Heart right ventricle (tissue), 16 donors: ENCODE results near the gene ACOT6. TPM values are rescaled to one million over a fixed set of nuclear protein-coding genes. Genes with fewer than 3 reads are reported as not detected.
"Not testable (repeated sequence)": the region's sequence is repeated elsewhere in the genome, so short reads cannot be mapped to it uniquely, and the experiment has no call there.

Experiments used
- ATAC-seq, 8 donors: fragments of 200-7000 bp; cut with Tn5 transposase; one replicate each; pipeline ENCODE4 v1.9.1; 2020; ENCODE audit warnings: mild to moderate bottlenecking in 8 of 8, moderate library complexity in 8 of 8, moderate number of reproducible peaks in 1 of 8
- DNase-seq, 2 donors: peaks; one replicate each; pipeline ENCODE4 v3.0.0-alpha.2; 2020
- H3K27ac ChIP-seq, 10 donors: fragments of 200-600 bp; sonication (generic) in 2 of 10; one replicate each; pipeline versions ENCODE4 v1.5.0 to v1.8.0; 2020 to 2022; ENCODE audit warnings: mild to moderate bottlenecking in 3 of 10
- H3K27me3 ChIP-seq, 7 donors: fragments of 200-600 bp; one replicate each; pipeline ENCODE4 v1.8.0; 2021 to 2022; ENCODE audit warnings: mild to moderate bottlenecking in 2 of 7
- H3K36me3 ChIP-seq, 9 donors: fragments of 200-600 bp; sonication (generic) in 1 of 9; one replicate each; pipeline versions ENCODE4 v1.5.0 to v1.8.0; 2020 to 2022; ENCODE audit warnings: mild to moderate bottlenecking in 2 of 9
- H3K4me1 ChIP-seq, 9 donors: fragments of 200-600 bp; sonication (generic) in 1 of 9; one replicate each; pipeline versions ENCODE4 v1.5.0 to v1.8.0; 2020 to 2022; ENCODE audit warnings: mild to moderate bottlenecking in 4 of 9
- H3K4me3 ChIP-seq, 10 donors: fragments of 200-600 bp; sonication (generic) in 2 of 10; one replicate each; pipeline versions ENCODE4 v1.5.0 to v1.8.0; 2020 to 2022; ENCODE audit warnings: mild to moderate bottlenecking in 7 of 10, moderate library complexity in 2 of 10
- H3K9me3 ChIP-seq, 11 donors: fragments of 200-600 bp in 10 of 11; sonication (generic) in 2 of 11; one replicate each; pipeline versions ENCODE4 v1.5.0 to v1.8.0; 2013 to 2022; ENCODE audit warnings: mild to moderate bottlenecking in 2 of 11, control low read depth in 1 of 11, moderate library complexity in 1 of 11
- WGBS, 2 donors: extraction: QIAGEN DNeasy Blood & Tissue Kit; methylation state at CpG; one replicate each; pipeline ENCODE4 v1.1.7; 2013; ENCODE audit warnings: inconsistent platforms in 1 of 2; 5-methylcytosine and 5-hydroxymethylcytosine counted together
- intact Hi-C, 10 donors: fragments of 100-400 bp; cut with DNase I; formaldehyde crosslinking; loops; one replicate each; pipeline versions ENCODE4 v1.11.1 to v1.14.2; 2022
- polyA plus RNA-seq, 2 donors: library from polyadenylated mRNA; stranded (reverse); fragments of 200-250 nt; gene quantifications; one replicate each; pipeline ENCODE4 v1.2.3, GENCODE V29; 2013
- total RNA-seq, 10 donors: library from RNA; stranded (reverse); fragmentation: NEBNext Ultra II Directional in 3 of 10; extraction: Animal tissue kit (Norgen Biotek cat#: 25700) in 3 of 10; gene quantifications; one replicate each; pipeline versions ENCODE4 v1.2.1 to v1.2.4, GENCODE V29; 2021 to 2023
- TF ChIP-seq, protein P1 (sequence below), 9 donors: fragments of 200-600 bp; sonication (generic) in 2 of 9; IDR thresholded peaks; one replicate each; pipeline versions ENCODE4 v1.5.0 to v1.8.0; 2021 to 2022; ENCODE audit warnings: antibody characterized with exemption in 9 of 9, mild to moderate bottlenecking in 5 of 9, moderate library complexity in 1 of 9
- donor health status: Arrhythmogenic right ventricular cardiomyopathy.
- donor health status: ischemic (EF 13 %, LVEDD 7.1; RV severe dilation, severe dysfunction).
- donor health status: healthy with polysubstance abuse.
- donor health status: DM: no; HTN: yes; CAD: no.
- donor health status: DM: no; HTN: no; CAD: no.
- donor health status: ischemic (EF 25% LVEDD 6.9; RV normal size, moderate dysfunction).
- donor health status: ischemic (EF 25% LVEDD 5.7; RV mildly dilated, moderate dysfunction).
- donor health status: healthy.
- donor health status: DM: yes; HTN: yes; CAD: no.
- donor health status: Ischemic cardiomyopathy.
- donor health status: ischemic (EF 35%, LVEDD 5.7; RV mildly dilated, moderate dysfunction).
- donor health status: nonischemic (EF 11% LVEDD 7.7; RV severe dilation, severe dysfunction).
- donor health status: DM: yes; HTN: yes; CAD: no.
- donor health status: PGD.
- donor health status: ischemic (EF 29% LVEDD 5.4; RV normal size, mild dysfunction).
- donor health status: nonischemic (EF 23%, LVEDD 6.1; RV moderate dilation, normal function).

ACOT6 gene
- total and polyA plus RNA-seq, 12 donors, result not detected

DNA sequence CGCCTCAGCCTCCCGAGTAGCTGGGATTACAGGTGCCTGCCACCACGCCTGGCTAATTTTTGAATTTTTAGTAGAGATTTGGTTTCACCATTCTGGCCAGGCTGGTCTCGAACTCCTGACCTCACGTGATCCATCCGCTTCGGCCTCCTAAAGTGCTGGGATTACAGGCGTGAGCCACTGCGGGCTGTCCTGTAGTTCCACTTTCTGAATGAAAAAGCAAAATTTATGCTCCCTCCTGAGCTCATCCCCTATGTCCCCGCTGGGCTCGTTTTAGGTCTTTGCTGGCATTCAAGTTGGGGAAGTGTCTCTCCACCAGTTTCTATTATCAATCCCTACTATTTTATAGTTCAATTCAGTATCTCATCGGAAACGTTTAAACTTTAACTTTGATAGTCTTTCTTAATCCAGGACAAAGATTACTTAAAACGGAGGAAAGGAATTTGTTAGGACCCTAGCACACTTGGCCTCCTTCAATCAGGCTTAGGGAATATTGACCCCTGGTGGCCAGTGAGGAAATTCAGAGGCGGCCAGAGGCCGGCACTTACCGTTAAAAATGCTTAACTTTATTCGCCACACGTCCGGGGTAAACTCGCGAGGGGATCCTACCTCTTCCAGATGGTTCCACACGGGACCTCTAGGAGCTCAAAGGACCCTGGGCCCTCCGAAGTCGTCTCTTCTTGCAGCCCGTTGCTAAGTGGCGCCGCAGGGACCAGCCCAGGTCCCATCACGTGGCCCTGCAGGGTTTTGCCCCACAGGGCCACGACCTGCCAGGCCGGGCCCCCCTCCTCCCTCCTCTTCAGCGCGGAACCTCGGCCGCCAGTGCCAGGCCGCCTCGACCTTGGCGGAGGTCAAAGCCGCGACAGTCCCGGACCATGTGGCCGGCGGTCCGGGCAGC lies 21.0 kb downstream of the ACOT6 start:
- Histone ChIP-seq H3K9me3 (no peaks in the 10 kb centered on the region), H3K27ac (peak overlapping the region in 9 of 10 donors; percentile 2 to 75 (median 64)), H3K27me3 (peaks cover 0 to 15% (median 0%) of the 10 kb centered on the region in 7 donors), H3K36me3 (no peaks in the 10 kb centered on the region), H3K4me1 (peaks cover 0 to 17% (median 13%) of the 10 kb centered on the region in 9 donors), H3K4me3 (peak overlapping the region; percentile 41 to 70 (median 62))
- TF ChIP-seq, protein P1, sequence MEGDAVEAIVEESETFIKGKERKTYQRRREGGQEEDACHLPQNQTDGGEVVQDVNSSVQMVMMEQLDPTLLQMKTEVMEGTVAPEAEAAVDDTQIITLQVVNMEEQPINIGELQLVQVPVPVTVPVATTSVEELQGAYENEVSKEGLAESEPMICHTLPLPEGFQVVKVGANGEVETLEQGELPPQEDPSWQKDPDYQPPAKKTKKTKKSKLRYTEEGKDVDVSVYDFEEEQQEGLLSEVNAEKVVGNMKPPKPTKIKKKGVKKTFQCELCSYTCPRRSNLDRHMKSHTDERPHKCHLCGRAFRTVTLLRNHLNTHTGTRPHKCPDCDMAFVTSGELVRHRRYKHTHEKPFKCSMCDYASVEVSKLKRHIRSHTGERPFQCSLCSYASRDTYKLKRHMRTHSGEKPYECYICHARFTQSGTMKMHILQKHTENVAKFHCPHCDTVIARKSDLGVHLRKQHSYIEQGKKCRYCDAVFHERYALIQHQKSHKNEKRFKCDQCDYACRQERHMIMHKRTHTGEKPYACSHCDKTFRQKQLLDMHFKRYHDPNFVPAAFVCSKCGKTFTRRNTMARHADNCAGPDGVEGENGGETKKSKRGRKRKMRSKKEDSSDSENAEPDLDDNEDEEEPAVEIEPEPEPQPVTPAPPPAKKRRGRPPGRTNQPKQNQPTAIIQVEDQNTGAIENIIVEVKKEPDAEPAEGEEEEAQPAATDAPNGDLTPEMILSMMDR (IDR thresholded peaks at IDR 0.05), result peak; percentile 83 to 93 (median 87)
- WGBS, 2 donors, result 17% methylated on average over 42 to 44 of the region's 44 CpGs
- ATAC-seq, result peak; percentile 86 to 92 (median 90)
- DNase-seq, result peak; percentile 59 to 65
- intact Hi-C loops, result loop anchor here in 9 of 10 donors (1.0 to 10.0 kb wide), 6 partner anchors 121 to 349 kb away; no protein-coding TSS in a partner anchor

DNA sequence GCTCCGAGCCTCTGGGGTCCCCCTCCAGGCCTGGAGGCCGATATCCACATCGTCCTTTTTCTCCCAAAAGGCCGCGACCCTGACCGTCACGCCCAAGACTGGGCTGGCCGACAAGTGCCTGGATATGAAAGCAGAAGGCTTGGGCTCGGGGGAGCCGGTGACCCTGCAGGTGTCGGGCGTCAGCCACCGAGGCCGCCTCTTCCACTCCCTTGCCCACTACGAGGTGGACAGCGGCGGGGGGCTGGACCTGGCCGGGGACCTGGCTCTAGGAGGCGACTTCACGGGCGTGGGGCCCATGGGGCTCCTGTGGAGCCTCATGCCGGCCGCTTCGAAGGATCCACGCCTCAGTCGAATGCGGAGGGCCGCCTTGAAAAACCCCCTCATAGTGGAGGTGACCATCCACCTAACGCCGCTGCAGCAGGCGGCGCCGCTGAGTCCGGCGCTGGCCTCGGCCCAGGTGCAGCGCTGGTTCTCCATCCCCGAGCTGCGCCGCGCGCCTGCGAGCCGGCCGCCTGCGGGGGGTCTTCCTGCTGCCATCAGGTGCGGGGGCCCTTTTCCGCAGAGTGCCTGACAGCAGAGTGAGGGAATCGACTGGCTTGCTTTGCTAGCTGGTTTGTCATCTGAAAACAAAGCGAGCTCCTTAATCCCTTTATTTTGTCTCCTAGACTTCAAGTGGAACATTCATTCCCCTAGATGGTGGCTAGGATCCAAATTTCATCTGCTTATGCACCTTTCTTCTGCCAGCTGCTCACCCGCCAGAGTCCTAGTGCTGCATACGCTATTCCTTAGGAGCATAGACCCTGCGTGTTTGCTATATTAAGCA lies 21.9 kb downstream of the ACOT6 start:
- peak; percentile 22 to 55 for DNase-seq

DNA sequence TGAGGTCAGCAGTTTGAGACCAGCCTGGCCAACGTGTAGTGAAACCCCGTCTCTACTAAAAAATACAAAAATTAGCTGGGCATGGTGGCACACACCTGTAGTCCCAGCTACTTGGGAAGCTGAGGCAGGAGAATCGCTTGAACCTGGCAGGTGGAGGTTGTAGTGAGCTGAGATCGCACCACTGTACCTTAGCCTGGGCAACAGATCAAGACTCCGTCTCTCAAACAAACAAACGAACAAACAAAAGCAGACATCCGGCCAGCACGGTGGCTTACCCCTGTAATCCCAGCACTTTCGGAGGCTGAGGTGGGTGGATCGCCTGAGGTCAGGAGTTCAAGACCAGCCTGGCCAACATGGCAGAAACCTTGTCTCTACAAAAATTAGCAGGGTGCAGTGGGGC lies 24.0 kb downstream of the ACOT6 start:
- peaks cover 0 to 15% (median 0%) of the 10 kb centered on the region in 7 donors for H3K27me3 ChIP-seq
- not testable (repeated sequence) for DNase-seq, H3K4me3 ChIP-seq, H3K36me3 ChIP-seq, ATAC-seq, H3K27ac ChIP-seq, H3K9me3 ChIP-seq
- intact Hi-C loops, result loop anchor here in 3 of 10 donors (5.0 to 10.0 kb wide), 3 partner anchors 129 to 352 kb away; no protein-coding TSS in a partner anchor
- WGBS, 2 donors, result 82 to 85% methylated on average over 10 of the region's 10 CpGs
- peaks cover 0 to 17% (median 13%) of the 10 kb centered on the region in 9 donors for H3K4me1 ChIP-seq

More for the DNA sequence above, 21.9 kb downstream of the ACOT6 start:
- Histone ChIP-seq H3K4me3 (peak overlapping the region; percentile 41 to 70 (median 62)), H3K9me3 (no peaks in the 10 kb centered on the region), H3K4me1 (peaks cover 0 to 17% (median 13%) of the 10 kb centered on the region in 9 donors), H3K27me3 (peaks cover 0 to 15% (median 0%) of the 10 kb centered on the region in 7 donors), H3K27ac (peak overlapping the region in 9 of 10 donors; percentile 2 to 75 (median 64)), H3K36me3 (no peaks in the 10 kb centered on the region)
- ATAC-seq, result peak; percentile 77 to 89 (median 86)
- 8% methylated on average over 53 of the region's 53 CpGs for WGBS, 2 donors
- TF ChIP-seq, protein P1 (IDR thresholded peaks at IDR 0.05), result peak in 6 of 9 donors; percentile 23 to 53 (median 42)
- intact Hi-C loops, result loop anchor here in 6 of 10 donors (5.0 to 10.0 kb wide), 4 partner anchors 122 to 349 kb away; no protein-coding TSS in a partner anchor

DNA sequence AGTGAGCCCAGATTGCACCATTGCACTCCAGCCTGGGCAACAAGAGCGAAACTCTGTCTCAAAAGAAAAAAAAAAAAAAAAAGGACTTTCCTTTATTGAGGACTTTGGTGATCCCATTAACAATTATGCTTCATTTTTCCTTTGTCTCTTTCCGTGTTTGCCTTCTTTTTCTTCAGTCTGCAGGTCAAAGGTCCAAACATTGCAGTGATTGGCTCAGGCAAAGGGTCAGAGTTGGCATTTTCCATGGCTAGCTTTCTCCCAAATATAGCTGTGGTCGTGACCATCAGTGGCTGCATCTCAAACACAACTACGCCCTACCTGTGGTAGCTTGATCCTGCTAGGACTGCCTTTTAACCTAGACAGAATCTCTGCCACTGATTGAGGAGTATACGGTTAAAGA lies 25.5 kb downstream of the ACOT6 start:
- ATAC-seq (no peak), DNase-seq (no peak)
- TF ChIP-seq, protein P1 (IDR thresholded peaks at IDR 0.05), result no peak
- Histone ChIP-seq H3K27ac (no peak overlapping the region), H3K27me3 (peaks cover 0 to 15% (median 0%) of the 10 kb centered on the region in 7 donors), H3K36me3 (no peaks in the 10 kb centered on the region), H3K9me3 (no peaks in the 10 kb centered on the region), H3K4me1 (peaks cover 0 to 16% (median 13%) of the 10 kb centered on the region in 9 donors), H3K4me3 (no peak overlapping the region)
- intact Hi-C loops, result loop anchor here in 3 of 10 donors (5.0 to 10.0 kb wide), 3 partner anchors 131 to 353 kb away; no protein-coding TSS in a partner anchor
- WGBS, 2 donors, result 82 to 86% methylated on average over 5 of the region's 5 CpGs
